NCI-H524 (cell line): ENCODE results near the gene NEK3.
A peak's percentile ranks its signal among the peaks of the same experiment; 100 is the strongest.
"Not testable (repeated sequence)": the region's sequence is repeated elsewhere in the genome, so short reads cannot be mapped to it uniquely, and the experiment has no call there.

Source experiments
- DNase-seq, 2 experiments: peaks; one replicate each; lab custom pipeline; 2025; lab: John Stamatoyannopoulos, UW

NEK3 gene, protein sequence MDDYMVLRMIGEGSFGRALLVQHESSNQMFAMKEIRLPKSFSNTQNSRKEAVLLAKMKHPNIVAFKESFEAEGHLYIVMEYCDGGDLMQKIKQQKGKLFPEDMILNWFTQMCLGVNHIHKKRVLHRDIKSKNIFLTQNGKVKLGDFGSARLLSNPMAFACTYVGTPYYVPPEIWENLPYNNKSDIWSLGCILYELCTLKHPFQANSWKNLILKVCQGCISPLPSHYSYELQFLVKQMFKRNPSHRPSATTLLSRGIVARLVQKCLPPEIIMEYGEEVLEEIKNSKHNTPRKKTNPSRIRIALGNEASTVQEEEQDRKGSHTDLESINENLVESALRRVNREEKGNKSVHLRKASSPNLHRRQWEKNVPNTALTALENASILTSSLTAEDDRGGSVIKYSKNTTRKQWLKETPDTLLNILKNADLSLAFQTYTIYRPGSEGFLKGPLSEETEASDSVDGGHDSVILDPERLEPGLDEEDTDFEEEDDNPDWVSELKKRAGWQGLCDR

DNA sequence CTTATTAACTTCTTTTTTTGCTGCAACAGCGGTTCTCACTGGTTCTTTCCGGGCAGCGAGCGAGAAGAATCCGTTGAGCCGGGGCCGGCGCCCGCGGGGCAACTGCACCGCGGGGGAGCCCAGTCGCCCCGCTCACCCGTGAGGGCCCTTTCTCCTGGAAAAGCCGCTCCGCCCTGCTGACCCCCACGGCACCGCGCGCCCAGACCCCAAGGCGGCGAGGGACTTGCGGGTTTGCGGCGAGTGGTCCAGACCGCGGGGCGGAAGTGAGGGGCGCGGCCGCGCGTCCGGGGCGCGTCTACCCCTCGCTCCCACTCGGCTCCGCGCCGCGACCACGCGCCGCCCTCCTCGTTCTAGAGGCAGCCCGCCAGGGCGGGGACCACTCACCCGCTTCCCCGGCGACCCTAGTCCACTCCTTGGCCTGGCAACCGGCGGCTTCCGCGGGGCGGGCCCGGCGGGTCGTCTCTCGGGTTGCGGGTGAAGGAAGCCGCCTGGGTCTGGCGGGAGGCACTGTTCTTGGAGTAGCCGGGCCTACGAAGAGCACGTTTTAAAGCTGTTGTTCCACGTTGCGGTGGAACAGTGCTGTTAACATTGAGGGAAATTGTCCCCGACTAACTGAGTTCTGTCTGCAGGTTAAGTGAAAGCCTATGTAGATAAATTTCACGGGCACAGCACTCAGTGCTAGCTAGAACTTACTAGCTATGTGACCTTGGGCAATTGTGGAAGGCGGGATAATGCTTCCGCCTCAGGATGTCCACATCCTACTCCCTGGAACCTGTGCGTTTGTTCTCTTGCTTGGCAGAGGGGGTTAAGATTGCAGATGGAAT, at the start of gene NEK3:
Gene NEK3, minus strand, starts transcription at position 439 of the 824 bp plus-strand sequence. CDS start 3,406 bp downstream, outside the sequence.
- DNase-seq, result peak; percentile 20 to 60

DNA sequence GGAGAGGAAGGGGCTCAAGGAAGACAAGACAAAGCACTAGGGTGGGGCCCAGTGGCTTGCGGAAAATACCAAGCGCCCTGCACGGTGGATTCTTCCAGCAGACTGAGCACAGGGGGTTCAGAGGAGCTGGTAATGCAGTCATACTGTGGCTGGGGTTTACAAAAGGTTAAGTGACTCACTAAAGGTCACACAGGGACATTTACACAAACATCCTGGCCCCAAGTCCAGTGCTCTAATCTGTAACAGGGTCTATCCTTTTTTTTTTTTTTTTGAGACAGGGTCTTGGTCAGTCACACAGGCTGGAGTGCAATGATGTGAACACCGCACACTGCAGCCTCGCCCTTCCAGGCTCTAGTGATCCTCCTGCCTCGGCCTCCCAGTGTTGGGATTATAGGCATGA, 49.0 kb upstream of the NEK3 start:
- not testable (repeated sequence) for DNase-seq

DNA sequence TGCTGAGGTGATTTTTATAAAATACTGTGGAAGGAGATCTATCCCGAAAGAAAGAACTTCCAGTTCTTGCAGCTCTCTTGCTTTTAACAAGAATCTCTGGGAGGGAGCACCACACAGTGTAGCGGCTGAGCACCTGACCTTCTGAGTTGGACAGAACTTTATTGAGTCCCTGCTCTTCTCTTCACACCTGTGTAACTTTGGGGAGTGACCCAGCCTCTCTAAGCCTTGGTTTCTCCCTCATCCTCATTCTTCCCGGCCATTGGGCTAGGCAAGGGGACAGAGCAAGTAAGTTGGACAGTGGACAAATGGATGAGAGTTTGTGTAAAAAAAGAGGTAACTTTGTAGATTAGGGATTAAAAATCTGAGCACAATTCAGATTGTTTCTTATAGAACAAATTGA, 48.5 kb upstream of the NEK3 start:
- DNase-seq, result not testable (repeated sequence)

DNA sequence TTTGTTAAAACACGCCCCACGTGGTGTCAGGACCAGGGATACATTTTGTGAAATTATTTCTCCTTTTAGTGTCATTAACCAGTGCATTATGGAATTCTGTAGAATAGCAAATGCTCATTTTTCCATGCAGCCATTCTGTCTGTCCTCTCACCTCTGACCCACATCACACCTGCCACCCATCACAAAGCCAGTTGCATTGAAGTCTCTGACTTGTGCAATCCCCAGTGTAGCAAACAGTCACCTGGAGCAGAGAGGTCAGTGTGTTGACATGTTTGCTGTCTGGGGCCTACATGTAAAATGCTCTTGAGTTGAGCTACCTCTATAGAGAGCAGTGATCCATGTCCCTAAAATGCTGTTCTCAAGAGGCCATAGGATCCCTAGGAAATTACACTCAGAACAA, 47.9 kb upstream of the NEK3 start:
- not testable (repeated sequence) for DNase-seq

DNA sequence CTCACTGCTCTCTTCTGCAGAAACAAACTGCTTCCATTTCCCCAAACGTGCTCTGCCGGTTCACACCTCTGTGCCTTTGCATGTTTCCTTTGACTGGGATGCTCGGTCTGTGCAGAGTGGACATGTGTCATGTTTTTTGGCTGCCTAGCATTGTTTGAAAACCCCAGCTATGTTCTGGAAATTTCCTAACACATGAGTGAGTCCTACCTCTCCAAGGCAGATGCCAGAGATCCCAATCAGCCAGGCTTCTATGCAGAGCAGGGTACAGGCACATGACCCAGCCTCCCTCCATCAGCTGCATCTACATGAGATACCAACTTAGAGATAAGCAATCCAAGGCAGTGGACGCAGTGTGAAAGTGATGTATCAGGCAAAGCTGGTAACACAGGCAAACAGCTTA, 45.1 kb upstream of the NEK3 start:
- not testable (repeated sequence) for DNase-seq

DNA sequence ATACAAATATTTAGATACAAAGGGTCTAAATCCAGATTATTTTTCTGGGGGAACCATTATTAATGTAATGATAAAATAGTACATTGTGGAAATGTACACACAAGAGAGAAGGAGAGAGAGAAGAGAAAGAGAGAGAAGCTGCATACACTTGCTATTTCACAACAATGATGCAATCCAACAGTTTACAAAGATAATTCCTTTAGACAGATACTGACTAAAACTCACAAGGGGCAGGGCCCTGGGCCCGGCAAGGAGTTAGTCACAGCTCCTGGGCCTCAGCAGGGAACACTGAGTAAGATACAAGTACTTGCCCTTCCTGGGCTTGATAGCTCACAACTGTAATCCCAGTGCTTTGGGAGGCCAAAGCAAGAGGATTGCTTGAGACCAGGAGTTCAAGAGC, 44.5 kb upstream of the NEK3 start:
- not testable (repeated sequence) for DNase-seq

DNA sequence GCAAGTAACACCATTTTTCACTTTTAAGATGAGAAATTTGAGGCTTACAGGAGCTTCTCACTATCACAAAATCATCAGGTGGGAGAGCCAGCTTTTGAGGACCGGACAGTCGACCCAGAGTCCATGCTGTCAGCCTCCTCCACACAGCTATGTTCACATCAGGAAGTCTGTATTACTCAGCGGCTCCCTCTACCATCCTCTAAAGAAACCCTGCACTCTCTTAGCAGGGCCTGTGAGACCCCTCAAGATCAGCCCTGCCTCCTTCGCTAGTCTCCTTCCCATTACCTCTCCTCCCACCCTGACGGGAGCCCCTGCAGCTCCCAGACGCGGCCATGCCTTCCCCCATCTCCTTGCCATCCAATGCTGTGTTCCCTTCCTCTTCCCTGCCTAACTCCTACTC, 43.1 kb upstream of the NEK3 start:
- DNase-seq, result peak in 1 of 2 experiments; percentile 4

DNA sequence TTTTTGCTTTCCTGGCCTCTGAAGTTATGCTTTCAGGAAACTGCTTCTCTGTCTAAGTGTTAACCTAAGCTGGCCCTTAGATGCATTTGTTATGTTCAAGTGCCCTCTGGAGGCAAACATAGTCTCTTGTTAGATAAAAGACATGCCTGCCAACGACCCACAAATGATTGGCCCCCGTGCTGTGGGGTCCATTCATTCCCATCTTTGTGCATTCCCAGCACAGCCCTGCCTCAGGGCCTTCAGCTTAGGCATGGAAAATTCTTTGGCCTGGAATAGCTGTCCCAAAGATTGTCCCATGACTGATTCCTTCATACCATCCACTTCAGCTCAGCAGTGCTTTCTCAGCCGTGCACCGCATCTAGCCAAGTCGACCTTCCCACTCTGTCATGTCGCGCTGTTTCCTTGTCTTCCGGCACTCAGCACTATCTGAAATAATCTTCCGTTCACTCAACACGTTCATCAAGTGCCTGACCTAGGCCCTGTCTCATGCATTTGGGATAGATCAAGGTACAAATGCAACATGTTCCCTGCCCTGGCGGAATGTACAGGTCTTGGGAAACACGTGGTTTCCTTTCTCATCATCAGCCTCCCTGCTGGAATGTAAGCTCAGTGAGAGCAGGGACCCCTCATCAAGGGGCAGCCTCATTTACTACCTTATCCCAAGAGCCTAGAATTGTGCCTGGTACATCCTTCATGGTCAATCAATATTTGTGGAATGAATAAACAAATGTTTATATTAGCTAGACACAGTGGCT, 42.2 kb upstream of the NEK3 start:
- DNase-seq, result peak; percentile 22 to 58

DNA sequence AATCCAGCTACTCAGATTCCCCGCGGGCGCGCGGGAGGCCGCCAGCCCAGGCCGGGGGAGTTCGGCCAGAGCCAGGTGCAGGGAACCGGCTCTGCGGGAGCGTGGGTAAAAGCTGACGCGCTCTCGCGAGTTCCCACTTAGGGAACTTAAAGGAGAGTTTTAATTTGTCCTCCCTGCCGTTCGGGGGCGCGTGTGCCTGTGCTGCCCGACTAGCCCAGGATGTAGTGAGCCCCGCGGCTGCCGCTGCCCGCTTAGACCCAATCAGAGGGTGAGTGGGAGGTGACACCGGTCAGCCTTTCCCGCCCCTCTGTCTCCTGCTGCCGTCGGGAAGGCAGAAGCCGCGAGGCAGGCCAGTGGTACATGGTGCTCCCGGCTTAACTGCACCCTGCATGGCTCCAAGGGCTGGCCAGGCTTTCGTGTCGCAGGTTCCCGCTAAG, 36.0 kb upstream of the NEK3 start:
- DNase-seq, result peak in 1 of 2 experiments; percentile 47

DNA sequence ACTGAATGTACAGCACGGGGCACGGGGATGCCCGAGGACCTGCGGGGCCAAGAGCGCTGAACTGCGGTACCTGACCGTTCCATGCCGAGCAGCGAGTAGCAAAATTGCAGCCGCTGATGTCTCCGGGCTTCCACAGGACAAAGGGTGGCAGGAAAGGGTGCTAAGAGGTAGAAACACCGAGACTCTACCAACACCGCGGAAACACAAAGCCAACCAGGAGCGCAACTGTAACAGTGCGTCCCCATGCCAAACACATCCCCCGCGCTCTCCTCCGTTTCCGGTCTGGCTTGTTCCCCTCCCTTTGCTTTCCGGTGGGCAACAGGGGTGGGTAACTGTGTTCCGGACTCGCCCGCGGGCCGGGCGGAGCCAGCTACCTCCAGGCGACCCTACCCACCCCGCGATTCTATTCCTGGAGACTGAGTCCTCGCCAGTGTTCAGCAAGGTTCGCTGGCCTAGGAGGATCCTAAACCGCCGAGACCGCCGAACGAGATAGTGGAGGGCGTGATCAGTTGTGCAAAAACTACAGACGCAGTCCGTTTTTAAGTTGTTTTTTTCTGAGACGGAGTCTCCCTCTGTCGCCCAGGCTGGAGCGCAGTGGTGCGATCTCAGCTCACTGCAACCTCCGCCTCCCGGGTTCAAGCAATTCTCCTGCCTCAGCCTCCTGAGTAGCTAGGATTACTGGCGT, 34.9 kb upstream of the NEK3 start:
- peak; percentile 58 to 83 for DNase-seq

DNA sequence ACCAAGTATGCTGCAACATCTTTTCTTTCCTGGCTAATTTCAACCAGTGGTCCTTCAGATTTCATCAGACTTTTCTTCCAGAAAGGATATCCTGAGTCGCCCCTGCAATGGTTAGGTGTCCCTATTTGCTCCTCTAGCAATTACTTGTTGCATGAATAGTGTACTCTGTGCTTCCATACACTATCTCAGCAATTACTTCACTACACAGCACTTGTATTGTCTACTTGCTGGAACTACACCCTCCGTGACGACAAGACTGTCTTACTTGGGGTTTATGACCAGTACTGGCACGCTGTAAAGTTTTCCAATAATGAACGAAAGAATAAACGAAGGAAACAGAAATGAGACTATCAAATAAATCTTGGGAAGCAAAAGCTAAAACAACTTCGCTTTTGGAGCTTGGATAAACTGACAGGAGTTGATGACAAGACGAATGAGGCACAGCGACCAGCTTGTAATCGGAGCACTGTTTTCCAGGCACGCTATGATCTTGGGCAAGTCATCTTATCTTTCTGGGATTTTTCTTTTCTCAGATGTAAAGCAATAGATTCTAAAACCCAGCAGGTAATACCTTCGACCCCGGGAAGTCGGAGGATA, 34.3 kb upstream of the NEK3 start:
- not testable (repeated sequence) for DNase-seq

DNA sequence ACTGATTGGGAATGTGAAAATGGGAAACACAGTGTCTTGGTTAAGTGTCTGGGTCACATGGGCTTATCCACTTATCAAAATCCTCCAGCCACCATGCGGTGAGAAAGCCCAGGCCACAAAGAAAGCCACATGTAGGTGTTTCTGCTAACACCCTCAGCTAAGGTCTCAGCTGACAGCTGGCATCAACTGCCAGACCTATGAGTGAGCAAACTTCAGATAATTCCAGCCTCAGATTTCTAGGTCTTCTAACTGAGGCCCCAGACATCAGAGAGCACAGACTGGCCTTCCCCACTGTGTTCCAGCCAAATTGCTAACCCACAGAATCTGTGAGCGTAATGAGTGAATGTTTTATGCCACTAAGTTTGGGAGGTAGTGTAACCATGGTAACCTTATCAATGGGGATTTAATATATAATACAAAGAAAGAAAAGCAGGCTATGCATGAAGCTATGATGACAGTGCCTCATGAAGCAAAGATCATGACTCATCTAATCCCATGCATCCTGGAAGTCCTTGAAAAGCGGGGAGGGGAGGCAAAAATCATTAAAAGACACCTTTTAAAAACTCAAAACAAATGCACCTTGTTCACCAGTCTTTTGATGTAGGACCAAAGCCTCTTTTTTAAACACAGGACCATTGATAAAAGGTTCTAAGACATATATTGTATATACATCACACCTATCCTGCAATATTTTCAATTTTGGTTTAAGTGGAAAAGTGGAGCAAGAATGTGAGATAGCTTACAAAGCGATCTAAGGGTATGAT, 28.2 kb upstream of the NEK3 start:
- peak; percentile 78 to 90 for DNase-seq

DNA sequence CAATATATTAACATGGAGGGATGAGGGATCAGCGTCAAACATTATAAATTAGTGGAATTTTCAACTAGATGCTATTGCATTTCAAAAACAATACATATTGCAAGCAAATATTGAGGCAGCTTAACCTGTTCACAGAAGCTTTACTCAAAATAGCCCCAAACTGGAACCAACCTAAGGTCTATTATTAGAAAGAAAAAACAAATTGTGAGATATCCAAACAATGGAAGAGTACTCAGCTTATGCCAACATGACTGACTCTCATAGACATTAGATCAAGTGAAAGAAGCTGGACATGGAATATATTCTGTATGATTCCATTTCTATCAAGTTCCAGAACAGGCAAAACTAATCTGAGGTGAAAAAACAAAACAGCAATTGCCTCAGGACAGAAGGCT, 27.6 kb upstream of the NEK3 start:
- DNase-seq, result no peak

DNA sequence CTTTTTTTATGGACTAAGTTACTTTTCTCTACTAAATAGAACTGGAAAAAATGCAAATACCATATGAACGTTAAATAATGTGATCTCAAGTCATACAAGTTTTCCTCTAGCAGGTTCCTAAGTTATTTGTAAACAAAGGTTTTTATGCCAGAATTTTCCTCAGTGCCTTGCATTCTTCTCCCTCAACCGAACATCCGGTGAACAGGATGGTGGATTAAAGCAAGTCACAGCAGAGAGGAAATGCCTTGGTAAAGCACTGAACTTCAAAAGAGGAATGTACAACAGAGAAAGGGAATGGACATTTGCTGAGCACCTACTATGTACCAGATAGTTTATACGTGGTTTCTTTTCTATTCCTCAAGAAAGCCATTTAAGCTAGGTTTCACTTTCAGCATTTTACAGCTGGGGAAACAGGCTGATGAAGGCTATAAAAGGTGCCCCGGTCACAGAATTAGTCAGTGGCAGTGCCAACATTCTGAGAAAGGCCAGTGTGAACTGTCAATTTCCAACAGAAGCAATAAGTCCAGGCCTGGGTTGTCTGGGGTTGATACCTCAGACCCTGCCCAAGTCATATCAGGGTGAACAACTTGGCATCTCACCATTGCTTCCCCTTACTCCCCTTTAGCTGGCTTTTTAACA, 22.0 kb upstream of the NEK3 start:
- not testable (repeated sequence) for DNase-seq

DNA sequence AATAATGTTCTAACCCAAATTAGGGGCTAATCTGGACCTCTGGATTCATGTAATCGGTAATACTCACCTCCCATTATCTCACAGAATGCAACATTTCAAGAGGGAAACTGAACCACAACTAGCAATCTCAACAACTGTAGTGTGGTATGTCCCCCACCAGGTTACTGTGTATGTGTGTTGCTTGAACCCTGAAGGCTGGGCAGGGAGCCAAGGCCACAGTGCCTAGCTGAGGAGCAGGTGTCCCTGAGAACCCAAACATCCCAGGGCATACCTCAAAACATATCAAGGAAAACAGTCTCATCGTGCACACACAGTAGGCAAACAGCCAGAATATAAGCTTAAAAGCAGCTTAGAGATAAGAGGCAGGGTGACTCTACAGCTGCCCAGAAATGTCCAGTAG, 20.5 kb upstream of the NEK3 start:
- peak in 1 of 2 experiments; percentile 31 for DNase-seq

DNA sequence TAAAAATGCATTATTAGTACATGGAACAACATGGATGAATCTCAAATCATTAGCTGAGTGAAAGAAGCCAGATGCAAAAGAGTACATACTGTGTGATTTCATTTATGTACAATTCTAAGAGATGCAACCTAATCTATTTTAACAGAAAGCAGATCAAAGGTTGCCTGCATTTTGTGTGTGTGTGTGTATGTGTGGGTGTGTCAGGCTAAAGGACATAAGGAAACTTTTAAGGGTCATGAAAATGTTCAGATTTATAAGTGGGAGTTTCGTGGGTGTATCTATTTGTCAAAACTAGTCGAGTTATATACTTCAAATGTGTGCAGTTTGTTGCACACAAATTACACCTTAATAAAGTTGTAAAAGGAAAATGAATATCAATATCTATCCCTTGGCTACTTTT, 17.9 kb upstream of the NEK3 start:
- DNase-seq, result no peak

DNA sequence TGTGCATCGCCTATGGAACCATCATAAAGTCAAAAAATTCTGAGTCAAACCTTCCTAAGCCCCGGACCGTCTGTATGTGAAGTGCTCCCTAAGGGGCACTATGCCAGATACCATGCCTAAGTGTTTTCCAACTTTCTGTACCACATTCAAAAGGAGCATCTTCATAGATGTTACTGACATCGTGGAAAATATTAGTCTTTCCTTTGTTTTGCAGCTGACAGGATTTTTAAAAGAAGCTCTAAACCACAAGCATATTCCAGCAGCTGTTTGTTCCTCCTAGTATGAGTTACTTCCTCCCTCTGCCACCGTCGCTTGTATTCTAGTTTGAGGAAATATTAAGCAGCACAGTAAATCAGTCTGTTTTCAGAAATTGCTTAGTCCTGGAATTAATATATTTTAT, 14.6 kb upstream of the NEK3 start:
- DNase-seq, result not testable (repeated sequence)

DNA sequence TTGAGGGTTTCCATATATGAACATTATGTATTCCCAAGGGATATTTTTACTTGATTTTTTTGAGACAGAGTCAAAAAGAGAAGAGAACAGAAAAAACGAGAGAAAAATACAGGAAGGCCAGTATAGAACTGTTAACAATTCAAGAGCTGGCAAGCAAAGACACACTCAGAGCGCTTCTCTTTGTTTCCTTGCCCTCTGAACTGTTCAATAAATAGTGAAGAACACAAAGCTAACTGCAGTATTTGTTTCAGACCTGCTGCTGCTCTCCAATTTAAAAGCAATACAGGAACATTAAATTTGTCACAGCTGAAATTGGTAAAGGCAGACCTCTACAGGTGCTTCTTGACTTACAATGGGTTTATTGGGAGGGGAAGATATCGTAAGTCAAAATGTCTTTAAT, 14.0 kb upstream of the NEK3 start:
- no peak for DNase-seq

DNA sequence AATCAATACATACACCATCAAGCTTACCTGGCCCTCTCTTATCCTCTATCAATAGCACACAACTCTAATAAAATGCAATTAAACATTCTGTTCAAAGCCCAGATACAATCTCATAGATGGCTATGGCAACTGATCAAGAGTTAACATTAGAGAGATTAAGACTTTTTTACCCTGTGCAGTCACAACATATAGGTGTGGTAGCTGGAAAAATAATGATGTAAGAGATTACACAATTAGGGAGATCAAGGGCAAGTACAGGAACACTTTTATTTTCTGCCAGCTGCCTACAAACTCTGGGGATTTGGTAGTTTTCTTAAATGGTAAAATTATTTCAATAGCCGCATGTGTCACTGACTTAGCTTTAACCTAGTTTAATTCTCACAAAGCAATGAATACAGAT, 12.3 kb upstream of the NEK3 start:
- not testable (repeated sequence) for DNase-seq
